Kidney (tissue), 14 donors: ENCODE results near the gene POU4F2. TPM values are rescaled to one million over a fixed set of nuclear protein-coding genes. Genes with fewer than 3 reads are reported as not detected.
A peak's percentile ranks its signal among the peaks of the same experiment; 100 is the strongest.
"Not testable (repeated sequence)": the region's sequence is repeated elsewhere in the genome, so short reads cannot be mapped to it uniquely, and the experiment has no call there.

Experiments
- DNase-seq, 5 donors: peaks; one replicate each; pipeline ENCODE4 v3.0.0-alpha.2; 2013 to 2020
- FAIRE-seq: peaks from 2 replicates; lab custom pipeline; 2012; peaks lifted over from hg19 to GRCh38; lab: Jason Lieb, UNC
- H3K27ac ChIP-seq, 2 donors: one replicate each; pipeline ENCODE4 v1.7.0; 2013; ENCODE audit warnings: low read depth in 2 of 2, low read length in 2 of 2, inconsistent platforms in 1 of 2
- H3K27me3 ChIP-seq: one replicate; pipeline ENCODE4 v1.7.1; 2013; ENCODE audit warnings: low read length, inconsistent platforms; ENCODE audit not compliant: control insufficient read depth, insufficient read depth
- H3K36me3 ChIP-seq, 3 donors: one replicate each; pipeline versions ENCODE4 v1.7.0 to v1.7.1; 2013; ENCODE audit warnings: low read length in 3 of 3, control low read depth in 1 of 3, inconsistent platforms in 1 of 3; ENCODE audit not compliant: insufficient read depth in 3 of 3, control insufficient read depth in 2 of 3
- H3K4me1 ChIP-seq, 3 donors: one replicate each; pipeline versions ENCODE4 v1.7.0 to v1.7.1; 2013; ENCODE audit warnings: low read length in 3 of 3, inconsistent platforms in 1 of 3, low read depth in 1 of 3; ENCODE audit not compliant: control insufficient read depth in 2 of 3, insufficient read depth in 2 of 3
- H3K4me3 ChIP-seq, 3 donors: one replicate each; pipeline versions ENCODE4 v1.7.0 to v1.8.1; 2013; ENCODE audit warnings: low read length in 3 of 3, control low read depth in 1 of 3, inconsistent platforms in 1 of 3
- H3K9ac ChIP-seq, 3 donors: one replicate each; pipeline versions ENCODE4 v1.7.0 to v1.7.1; 2013; ENCODE audit warnings: low read length in 3 of 3, control low read depth in 1 of 3, inconsistent platforms in 1 of 3
- H3K9me3 ChIP-seq, 3 donors: one replicate each; pipeline versions ENCODE4 v1.7.0 to v1.7.1; 2013; ENCODE audit warnings: low read length in 3 of 3, control low read depth in 1 of 3, inconsistent platforms in 1 of 3; ENCODE audit not compliant: control insufficient read depth in 2 of 3, insufficient read depth in 1 of 3
- intact Hi-C: fragments of 100-400 bp; cut with DNase I; formaldehyde crosslinking; loops from one replicate; pipeline ENCODE4 v1.11.1; 2022
- polyA plus RNA-seq: library from polyadenylated mRNA; stranded (reverse); fragments of 350-450 nt; fragmentation: Illumina TruSeq; extraction: RNeasy Lipid Tissue Mini Kit (QIAGEN cat#74804); gene quantifications from one replicate; pipeline ENCODE4 v1.2.3, GENCODE V29; 2014; ENCODE audit warnings: low read depth, low replicate concordance; ENCODE audit not compliant: insufficient read depth
- total RNA-seq: library from RNA; stranded (reverse); fragmentation: NEBNext Ultra II Directional; extraction: Animal tissue kit (Norgen Biotek cat#: 25700); gene quantifications from one replicate; pipeline ENCODE4 v1.2.1, GENCODE V29; 2021
- TF ChIP-seq, protein P1 (sequence below): IDR thresholded peaks from 3 replicates; pipeline ENCODE4 v1.5.1; 2012; ENCODE audit warnings: mild to moderate bottlenecking, moderate library complexity, borderline replicate concordance; ENCODE audit not compliant: insufficient read depth; ENCODE audit errors: extremely low read depth
- donor health status: control.
- donor health status: control.
- donor health status: control.
- donor health status: control.
- donor health status: control.
- donor health status: DM: yes; HTN: yes; CAD: no.
- donor health status: Normal renal cell carcinoma (clear cell type).

POU4F2 gene
- total and polyA plus RNA-seq, 2 donors from 2014 or later = not detected

DNA sequence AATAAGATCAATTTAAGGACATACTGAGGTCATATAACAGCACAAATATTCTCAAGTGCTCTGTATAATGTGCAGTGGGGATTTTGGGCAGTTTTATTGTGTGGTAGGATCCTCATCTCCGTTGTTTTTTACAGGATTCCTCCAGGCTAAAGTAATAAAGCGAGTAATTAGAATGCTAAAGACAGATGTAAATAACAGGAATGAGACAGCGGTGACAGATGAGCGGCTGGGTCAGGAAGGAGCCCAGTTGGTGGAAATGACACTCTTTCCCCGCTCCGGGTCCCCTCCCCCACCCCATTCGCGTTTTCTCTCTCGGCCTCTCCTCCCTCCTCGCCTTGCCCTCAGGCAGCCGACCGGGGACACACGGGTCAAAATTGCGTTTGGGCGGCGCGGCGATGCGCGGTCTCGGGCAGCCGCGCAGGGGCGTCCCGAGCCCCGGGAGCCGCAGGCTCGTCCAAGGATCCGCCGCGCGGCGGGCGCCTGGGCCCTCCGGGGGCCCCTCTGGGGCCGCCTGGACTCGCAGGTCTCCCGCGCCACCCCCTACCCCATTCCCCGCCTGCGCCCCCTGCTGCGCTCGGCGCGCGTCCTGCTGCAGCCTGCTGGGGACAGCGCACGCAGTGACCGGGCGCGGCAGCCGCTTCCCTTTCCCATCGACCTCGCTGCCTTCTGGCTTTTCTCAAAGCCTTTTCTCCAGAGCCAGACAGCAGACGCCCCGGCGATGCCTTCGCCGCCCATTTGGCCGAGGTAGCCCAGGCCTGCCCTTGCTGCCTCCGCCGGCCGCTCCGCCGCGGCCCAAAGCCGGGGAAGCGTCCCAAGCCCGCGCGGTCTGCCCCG lies 16.2 kb downstream of the POU4F2 start:
- no peak for FAIRE-seq
- Histone ChIP-seq H3K9ac (no peak overlapping the region), H3K9me3 (no peaks in the 10 kb centered on the region), H3K27ac (no peak overlapping the region), H3K4me1 (no peaks in the 10 kb centered on the region), H3K36me3 (no peaks in the 10 kb centered on the region), H3K4me3 (peak overlapping the region in 2 of 3 donors; percentile 38 to 44), H3K27me3 (peaks cover 39% of the 10 kb centered on the region)
- TF ChIP-seq, protein P1, sequence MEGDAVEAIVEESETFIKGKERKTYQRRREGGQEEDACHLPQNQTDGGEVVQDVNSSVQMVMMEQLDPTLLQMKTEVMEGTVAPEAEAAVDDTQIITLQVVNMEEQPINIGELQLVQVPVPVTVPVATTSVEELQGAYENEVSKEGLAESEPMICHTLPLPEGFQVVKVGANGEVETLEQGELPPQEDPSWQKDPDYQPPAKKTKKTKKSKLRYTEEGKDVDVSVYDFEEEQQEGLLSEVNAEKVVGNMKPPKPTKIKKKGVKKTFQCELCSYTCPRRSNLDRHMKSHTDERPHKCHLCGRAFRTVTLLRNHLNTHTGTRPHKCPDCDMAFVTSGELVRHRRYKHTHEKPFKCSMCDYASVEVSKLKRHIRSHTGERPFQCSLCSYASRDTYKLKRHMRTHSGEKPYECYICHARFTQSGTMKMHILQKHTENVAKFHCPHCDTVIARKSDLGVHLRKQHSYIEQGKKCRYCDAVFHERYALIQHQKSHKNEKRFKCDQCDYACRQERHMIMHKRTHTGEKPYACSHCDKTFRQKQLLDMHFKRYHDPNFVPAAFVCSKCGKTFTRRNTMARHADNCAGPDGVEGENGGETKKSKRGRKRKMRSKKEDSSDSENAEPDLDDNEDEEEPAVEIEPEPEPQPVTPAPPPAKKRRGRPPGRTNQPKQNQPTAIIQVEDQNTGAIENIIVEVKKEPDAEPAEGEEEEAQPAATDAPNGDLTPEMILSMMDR = no peak
- DNase-seq = peak in 4 of 5 donors; percentile 46 to 53 (median 50)
- intact Hi-C loops = no loop called here

DNA sequence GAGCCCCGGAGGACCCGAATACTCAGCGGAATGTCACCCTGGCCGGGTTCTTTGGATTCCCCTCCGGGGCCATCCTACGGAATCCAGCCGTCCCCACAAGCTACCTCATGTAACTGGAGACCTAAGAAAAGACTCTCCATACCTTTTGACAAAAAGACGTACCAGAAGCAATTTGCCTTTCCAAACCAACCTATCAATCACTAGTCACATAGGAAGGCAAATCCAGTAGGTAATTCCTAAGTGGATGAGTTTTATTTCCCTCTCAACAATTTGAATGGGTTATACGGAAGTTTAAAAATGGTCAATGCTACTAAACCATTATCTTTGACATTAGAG lies 16.8 kb downstream of the POU4F2 start:
- intact Hi-C loops = no loop called here

DNA sequence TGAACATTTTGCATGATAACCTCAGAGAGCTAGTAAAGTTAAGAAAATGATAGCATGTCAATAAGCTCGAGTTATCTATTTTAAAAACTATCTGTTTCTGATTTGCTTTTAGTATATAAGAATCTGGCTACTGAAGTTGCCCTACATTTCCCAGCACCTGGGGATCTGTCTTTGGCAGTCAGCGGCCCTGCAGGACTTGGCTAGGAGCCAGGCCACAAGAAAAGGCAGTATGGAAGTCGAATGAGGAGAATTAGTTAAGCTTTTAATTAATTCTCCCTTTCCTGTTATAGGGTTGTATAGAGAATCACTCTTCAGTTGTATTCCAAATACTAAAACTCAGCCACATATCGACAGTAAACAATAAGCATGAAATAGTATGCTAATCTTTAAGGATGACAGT lies 22.7 kb downstream of the POU4F2 start:
- Histone ChIP-seq H3K9ac (no peak overlapping the region), H3K9me3 (no peaks in the 10 kb centered on the region), H3K27ac (no peak overlapping the region), H3K4me3 (no peak overlapping the region), H3K27me3 (no peaks in the 10 kb centered on the region), H3K4me1 (no peaks in the 10 kb centered on the region), H3K36me3 (no peaks in the 10 kb centered on the region)
- intact Hi-C loops = no loop called here
- TF ChIP-seq, protein P1 = no peak
- FAIRE-seq (no peak), DNase-seq (no peak)

More for the DNA sequence above, 16.8 kb downstream of the POU4F2 start:
- peaks cover 35% of the 10 kb centered on the region for H3K27me3 ChIP-seq
- FAIRE-seq = no peak
- H3K27ac ChIP-seq = no peak overlapping the region
- no peaks in the 10 kb centered on the region for H3K9me3 ChIP-seq
- H3K9ac ChIP-seq = no peak overlapping the region
- no peaks in the 10 kb centered on the region for H3K36me3 ChIP-seq
- H3K4me3 ChIP-seq = no peak overlapping the region
- TF ChIP-seq, protein P1 = no peak
- no peaks in the 10 kb centered on the region for H3K4me1 ChIP-seq
- peak in 1 of 5 donors; percentile 66 for DNase-seq

DNA sequence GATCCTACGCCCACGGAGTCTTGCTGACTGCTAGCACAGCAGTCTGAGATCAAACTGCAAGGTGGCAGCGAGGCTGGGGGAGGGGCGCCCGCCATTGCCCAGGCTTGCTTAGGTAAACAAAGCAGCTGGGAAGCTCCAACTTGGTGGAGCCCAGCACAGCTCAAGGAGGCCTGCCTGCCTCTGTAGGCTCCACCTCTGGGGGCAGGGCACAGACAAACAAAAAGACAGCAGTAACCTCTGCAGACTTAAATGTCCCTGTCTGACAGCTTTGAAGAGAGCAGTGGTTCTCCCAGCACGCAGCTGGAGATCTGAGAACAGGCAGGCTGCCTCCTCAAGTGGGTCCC lies 25.2 kb downstream of the POU4F2 start:
- H3K4me1 ChIP-seq, H3K4me3 ChIP-seq, intact Hi-C loops, H3K27me3 ChIP-seq, H3K9ac ChIP-seq, H3K36me3 ChIP-seq, H3K27ac ChIP-seq, DNase-seq, FAIRE-seq, H3K9me3 ChIP-seq: not testable (repeated sequence)
